HG03520 (cell line): Measurements from ENCODE around the gene GDPGP1.

Source experiments
- ATAC-seq: cut with Tn5 transposase; IDR thresholded peaks from one replicate; pipeline ENCODE4 v1.9.1; 2021; ENCODE audit warnings: mild to moderate bottlenecking, moderate library complexity; ENCODE audit not compliant: unreplicated experiment

GDPGP1 gene

DNA sequence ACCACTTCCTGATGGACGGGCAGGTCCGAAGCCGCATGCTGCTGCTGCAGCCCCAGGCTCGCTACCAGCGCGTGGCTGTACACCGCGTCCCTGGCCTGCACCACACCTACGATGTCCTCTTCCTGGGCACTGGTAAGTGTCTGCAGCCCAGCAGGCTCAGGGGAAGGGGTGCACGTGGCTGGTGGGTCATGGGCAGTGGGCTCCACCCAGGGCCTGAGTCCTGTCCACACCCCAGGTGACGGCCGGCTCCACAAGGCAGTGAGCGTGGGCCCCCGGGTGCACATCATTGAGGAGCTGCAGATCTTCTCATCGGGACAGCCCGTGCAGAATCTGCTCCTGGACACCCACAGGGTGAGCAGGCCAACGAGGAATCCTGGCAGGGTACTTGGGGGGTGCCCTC lies 9.0 kb upstream of the GDPGP1 start:
- ATAC-seq, result no peak

DNA sequence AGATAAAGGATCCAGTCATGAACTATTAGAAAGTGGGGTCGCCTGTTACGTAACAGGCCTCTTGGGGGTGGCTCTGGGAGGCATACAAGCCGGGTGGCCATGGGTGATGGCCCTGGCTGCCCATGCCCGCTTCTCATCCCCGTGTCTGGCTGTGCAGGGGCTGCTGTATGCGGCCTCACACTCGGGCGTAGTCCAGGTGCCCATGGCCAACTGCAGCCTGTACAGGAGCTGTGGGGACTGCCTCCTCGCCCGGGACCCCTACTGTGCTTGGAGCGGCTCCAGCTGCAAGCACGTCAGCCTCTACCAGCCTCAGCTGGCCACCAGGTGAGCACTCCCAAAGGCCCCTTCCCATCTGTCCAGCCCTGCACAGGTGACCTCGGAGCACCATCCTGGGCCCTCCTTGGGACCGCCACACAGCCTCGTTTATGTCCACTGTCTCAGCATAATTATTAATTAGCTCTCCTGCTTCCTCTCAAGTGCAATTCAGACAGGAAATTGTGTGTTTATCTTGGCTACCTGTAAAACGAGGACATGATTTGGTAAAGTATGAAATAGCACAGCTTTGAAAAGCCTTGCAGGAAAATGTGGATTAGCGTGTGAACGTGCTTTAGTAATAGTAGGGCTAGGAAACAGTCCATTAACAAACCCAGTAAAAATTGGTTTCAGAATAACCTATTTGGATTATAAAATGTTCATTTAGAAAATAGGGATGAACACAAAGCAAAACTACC lies 8.3 kb upstream of the GDPGP1 start:
- ATAC-seq, result no peak

DNA sequence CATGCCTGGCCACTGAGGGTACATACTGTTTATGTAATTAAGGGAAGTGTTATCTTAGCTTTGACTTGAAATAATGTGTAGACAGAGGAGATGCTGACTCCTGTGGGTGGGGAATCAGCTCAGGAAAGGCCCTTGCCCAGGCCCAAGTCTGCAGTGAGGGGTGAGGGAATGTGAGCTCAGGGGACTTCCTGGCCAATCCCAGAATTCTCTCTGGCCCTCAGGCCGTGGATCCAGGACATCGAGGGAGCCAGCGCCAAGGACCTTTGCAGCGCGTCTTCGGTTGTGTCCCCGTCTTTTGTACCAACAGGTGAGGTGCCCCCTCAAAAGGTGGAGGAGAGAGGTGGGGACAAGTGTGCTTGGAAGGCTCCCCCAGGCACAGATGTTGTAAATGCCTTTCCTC lies 6.7 kb upstream of the GDPGP1 start:
- no peak for ATAC-seq

DNA sequence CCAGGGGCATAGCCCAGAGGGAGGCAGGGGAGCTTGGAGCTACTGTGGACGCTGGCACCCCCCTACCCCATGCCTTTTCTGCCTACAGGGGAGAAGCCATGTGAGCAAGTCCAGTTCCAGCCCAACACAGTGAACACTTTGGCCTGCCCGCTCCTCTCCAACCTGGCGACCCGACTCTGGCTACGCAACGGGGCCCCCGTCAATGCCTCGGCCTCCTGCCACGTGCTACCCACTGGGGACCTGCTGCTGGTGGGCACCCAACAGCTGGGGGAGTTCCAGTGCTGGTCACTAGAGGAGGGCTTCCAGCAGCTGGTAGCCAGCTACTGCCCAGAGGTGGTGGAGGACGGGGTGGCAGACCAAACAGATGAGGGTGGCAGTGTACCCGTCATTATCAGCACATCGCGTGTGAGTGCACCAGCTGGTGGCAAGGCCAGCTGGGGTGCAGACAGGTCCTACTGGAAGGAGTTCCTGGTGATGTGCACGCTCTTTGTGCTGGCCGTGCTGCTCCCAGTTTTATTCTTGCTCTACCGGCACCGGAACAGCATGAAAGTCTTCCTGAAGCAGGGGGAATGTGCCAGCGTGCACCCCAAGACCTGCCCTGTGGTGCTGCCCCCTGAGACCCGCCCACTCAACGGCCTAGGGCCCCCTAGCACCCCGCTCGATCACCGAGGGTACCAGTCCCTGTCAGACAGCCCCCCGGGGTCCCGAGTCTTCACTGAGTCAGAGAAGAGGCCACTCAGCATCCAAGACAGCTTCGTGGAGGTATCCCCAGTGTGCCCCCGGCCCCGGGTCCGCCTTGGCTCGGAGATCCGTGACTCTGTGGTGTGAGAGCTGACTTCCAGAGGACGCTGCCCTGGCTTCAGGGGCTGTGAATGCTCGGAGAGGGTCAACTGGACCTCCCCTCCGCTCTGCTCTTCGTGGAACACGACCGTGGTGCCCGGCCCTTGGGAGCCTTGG lies 5.9 kb upstream of the GDPGP1 start:
- ATAC-seq, result no peak

DNA sequence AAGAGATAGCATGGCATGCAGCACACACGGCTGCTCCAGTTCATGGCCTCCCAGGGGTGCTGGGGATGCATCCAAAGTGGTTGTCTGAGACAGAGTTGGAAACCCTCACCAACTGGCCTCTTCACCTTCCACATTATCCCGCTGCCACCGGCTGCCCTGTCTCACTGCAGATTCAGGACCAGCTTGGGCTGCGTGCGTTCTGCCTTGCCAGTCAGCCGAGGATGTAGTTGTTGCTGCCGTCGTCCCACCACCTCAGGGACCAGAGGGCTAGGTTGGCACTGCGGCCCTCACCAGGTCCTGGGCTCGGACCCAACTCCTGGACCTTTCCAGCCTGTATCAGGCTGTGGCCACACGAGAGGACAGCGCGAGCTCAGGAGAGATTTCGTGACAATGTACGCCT lies 5.0 kb upstream of the GDPGP1 start:
- no peak for ATAC-seq

DNA sequence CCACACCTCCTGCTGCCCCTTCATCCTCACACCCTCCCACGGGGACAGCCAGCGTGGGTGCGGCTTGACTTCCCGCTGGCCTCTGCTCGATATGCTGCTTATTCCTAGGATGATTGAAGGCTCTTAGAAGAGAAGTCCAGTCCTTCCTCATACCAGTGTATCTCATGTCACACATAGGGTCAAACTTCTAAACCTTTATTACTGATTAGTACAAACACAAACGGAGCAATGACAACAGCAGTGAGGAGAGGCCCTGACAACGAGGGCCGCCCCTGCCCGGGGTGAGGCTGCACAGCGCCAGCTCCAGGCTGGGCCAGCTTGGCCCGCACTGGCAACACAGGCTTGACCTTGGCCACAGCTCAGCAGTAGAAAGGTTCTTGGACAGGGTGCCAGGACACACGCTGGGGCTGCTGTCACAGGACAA lies 3.9 kb upstream of the GDPGP1 start:
- no peak for ATAC-seq

DNA sequence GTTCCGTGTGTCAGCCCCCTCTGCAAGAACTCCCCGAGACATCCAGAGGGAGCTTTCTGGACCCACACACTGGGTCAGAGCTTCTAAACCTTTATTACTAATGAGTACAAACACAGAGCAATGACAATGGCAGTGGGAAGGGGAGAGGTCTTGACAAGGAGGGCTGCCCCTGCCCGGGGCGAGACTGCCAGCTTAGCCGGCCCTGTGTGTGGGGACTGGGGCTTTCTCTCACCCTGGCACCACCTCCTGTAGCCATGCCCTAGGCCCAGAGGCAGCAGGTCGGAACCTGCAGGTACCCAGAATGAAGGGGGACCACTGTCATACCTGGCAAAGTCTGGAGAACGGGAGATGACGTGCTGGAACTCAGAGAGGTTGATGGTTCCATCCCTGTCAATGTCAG lies 3.4 kb upstream of the GDPGP1 start:
- ATAC-seq, result no peak

DNA sequence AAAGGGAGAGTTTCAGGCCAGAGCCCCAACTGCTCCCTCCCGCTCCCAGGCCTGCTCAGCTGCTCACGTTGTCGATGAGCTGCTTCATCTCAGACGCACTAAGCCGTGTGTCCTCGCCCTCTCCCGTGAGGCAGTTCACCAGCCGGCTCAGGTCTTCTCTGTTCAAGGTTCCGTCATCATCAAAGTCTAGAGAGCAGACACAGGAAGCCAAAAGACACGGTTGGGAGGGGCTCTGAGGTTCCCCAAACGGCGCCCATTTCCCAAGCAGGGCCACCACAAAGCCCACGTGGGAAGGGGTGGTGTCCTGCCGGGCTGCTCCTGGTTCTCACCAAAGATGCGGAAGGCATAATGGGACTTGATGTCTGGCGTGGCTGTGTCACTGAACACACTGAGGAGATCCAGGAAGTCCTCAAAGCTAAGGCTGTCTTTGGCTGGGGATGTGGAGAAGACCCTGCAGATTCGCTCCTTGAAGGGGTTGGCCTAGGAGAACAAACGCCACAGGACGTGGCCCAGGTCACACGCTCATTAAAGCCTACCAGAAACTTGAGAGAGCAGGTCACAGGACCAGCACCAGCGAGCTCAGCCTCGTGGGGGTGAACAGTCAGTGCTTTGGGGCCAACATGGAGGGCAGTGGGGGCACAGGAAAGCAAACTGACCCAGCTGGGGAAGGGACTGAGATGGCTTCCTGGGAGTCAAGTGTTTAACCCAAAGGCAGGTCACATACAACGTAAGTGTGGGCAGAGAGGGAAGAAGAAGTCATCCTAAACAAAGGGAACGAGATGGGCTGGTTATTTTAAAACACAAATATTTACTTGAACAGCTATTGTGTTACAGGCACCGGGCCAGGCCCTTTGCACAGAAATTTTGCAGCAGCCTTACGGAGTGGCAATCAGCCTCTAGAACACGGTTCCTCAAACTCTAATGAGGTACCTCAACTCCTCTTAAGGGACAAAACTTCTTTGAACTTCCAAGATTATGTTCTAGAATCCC lies 2.7 kb upstream of the GDPGP1 start:
- no peak for ATAC-seq

DNA sequence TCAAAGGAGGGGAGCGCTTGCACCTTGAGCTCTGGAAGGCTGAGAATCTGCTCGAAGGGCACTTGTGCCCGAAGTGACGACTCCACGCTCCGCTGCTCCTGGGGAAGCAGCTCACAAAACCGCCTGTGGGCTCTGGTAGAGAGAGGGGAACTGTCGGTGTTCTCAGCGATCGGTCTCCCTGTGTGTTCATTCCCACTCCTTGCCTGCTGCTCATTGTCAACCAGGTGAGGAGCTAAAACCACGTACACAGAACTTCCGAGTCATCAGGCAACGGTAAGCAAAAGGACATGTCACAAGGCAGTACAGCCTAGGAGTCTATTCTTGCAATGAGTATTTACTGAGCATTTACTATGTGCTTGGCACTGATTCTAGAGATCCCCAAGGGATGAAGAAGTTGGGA lies 1.8 kb upstream of the GDPGP1 start:
- no peak for ATAC-seq

DNA sequence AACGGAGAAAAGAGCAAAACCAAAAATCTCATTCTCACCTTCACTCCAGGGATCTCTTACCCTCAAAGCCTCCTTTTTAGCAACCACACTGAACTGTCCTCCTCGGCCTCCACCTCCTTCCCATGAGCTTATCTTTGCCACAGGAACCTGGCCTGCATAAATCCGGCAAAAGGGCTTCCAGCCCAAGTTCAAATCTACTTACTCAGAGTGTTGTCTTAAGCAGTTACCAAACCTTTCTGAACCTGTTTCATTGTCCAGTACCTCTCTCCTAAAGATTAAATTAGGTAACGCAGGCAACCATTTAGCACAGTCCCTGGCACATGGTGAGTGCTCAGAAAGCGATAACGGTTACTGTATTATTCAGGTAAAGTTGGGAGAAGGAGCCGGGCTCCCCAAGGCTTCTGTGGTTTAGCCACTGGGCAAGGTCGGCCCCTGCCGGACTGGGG lies 1.0 kb upstream of the GDPGP1 start:
- no peak for ATAC-seq

DNA sequence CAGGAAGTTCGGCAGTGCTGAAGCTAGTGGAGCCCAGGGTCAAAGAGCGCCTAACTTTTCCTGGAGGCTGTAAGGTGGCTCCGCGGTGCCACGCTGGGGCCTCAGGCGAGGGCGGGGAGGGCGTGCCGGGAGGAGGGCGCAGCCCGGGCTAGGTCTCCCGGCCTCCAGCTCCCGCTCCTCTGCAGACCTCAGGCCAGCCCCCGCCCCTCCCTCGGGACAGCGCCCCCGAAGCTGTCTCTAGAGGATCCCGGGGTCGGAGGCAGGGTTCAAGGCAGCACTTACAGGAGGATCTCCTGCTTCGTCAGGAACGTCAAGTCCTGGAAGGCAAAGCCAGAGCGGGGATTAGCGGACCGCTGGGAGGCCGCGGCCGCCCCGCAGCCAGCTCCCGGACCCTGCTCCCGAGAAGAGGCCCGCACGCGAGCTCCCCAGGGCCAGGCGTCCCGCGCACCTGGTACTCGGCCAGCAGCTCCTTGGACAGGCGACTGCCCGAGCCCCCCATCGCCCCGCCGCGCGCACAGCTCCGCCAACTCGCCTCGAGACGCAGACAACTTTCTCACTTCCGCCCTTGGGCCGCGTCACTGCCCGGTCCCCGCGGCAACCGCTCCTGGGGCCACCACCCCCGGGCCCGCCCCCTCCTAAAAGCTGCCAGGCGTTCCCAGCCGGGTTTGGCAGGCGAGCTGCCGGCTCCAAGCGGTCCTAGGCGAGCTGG lies 468 bp upstream of the GDPGP1 start, which contains the start of gene CIB1:
TSS of gene CIB1 (minus strand) at position 555 of the 709 bp plus-strand sequence. CDS start at position 499, 56 bp downstream.
- peak; percentile 83 for ATAC-seq

DNA sequence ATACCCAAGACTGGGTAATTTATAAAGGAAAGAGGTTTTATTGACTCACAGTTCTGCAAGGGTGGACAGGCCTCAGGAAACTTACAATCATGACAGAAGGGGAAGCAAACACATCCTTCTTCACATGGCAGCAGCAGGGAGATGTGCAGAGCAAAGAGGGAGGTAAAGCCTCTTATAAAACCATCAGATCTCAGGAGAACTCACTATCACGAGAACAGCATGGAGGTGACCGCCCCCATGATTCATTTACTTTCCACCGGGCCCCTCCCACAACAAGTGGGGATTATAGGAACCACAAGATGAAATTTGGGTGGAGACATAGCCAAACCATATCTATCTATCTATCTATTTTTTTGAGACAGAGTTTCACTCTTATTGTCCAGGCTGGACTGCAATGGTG lies 5.4 kb downstream of the GDPGP1 start:
- ATAC-seq, result no peak

DNA sequence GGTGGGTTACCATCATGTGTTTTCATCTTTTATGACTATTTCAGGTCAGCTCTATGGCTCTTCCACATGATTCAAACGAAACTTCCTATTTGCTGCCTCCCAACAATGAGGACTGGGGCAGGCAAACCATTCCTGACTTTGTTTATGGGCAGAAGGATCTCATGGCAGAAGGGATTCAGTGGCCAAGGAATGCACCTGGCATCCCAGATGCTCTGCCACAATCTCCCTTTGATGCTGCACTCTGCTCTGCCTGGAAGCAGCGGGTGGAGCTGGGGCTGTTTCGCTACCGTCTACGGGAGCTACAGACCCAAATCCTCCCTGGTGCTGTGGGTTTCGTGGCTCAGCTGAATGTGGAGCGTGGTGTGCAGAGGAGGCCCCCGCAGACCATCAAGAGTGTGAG lies 6.8 kb downstream of the GDPGP1 start:
- ATAC-seq, result no peak

DNA sequence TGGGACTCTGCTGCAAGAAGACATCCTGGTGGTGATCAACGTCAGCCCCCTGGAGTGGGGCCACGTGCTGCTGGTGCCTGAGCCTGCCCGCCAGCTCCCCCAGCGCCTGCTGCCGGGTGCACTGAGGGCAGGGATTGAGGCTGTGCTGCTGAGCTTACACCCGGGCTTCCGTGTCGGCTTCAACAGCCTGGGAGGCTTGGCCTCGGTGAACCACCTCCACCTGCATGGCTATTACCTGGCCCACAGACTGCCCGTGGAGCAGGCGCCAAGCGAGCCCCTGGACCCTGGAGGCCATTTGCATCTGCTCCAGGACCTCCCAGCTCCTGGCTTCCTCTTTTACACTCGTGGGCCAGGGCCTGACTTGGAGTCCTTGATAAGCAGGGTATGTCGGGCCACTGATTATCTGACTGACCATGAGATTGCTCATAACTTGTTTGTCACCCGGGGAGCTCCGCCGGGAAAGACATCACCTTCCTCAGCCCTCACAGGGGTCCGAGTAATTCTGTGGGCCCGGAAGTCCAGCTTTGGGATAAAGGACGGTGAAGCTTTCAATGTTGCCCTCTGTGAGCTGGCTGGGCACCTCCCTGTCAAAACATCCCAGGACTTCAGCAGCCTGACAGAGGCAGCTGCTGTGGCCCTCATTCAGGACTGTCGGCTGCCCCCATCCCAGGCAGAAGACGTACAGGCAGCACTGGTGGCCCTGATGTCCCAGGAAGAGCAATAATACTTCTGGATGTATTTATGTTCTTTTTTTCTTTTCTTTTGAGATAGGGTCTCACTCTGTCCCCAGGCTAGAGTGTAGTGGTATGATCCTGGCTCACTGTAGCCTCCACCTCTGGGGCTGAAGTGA lies 7.6 kb downstream of the GDPGP1 start:
- ATAC-seq, result no peak

DNA sequence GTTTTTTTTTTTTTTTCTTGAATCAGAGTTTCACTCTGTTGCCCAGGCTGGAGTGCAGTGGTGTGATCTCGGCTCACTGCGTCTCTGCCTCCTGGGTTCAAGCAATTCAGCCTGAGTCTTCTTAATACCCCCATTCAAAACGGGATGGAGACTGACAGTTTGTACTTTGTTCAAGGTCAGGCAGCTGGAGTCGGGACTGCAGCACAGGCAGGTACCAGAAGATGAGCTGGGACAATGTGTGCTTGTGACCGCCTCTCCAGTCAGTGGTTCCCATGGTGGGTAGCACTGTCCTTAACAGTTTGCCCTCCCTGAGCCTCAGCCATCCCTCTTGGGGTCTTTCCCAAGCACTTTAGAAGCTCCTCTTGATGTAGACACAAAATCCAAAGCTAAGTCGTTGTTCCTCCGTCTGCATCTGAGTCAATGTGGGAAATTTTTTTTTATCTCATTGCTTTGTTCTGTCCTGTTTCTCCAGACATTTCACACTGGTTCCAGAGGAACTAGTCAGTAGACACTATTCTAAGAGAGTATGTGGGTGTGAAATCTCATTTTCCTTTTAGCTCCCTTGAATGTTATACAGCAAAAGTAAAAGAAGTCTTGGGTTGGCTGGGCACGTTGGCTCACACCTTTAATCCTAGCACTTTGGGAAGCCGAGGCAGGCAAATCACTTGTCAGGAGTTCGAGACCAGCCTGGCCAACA lies 10.1 kb downstream of the GDPGP1 start:
- ATAC-seq, result no peak

DNA sequence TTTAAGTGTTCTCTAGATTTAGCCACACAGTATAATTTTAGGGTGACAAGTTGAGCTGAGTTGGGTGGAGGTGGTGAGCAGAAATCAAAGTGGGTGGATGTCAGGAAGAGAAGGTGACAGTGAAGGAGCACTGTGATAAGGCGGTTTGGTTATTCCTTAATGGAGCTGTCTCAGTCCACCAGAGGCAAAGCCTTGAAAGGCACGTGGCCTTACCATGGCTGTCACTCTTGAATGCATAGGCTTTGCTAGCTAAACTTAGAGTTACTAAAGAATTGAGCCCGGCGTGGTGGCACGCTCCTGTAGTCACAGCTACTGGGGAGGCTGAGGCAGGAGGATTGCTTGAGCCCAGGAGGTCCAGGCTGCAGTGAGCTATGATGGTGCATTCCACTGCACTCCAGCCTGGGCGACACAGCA lies 14.8 kb downstream of the GDPGP1 start:
- ATAC-seq, result no peak

DNA sequence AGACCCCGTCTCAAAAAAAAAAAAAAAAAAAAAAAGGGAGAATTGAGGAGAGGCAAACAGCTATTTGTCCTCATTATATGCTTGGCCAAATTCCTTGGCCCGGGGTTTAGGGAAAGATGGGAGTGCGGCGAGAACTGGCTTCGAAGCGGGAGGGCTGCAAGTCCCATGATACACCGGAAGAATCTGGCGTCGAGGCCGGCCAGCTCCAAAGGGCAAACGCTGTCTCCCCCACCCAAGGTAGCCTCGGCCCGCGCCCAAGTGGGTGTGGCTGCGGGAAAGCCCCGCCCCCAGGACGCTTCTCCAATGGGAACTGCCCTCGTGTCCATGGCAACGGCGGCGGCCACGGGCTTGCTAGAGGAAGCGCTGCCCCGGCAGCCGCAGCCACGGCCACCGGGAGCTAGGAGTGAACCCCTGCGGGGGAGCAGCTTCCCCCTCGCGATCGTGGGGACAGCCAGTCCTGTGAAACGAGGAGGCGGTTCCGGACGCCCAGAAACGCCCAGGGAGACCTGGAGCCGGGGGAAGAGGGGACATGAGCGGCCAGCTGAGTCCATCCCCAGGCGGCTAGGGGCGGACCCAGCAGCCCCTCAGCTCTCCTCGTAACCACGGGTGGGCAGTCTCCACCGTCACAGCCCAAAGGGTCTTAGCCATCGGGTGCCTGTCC lies 15.3 kb downstream of the GDPGP1 start, which contains the start of gene TTLL13:
TSS of gene TTLL13 (plus strand) at position 354 of the 661 bp plus-strand sequence. CDS start 1,075 bp downstream, outside the sequence.
- no peak for ATAC-seq

DNA sequence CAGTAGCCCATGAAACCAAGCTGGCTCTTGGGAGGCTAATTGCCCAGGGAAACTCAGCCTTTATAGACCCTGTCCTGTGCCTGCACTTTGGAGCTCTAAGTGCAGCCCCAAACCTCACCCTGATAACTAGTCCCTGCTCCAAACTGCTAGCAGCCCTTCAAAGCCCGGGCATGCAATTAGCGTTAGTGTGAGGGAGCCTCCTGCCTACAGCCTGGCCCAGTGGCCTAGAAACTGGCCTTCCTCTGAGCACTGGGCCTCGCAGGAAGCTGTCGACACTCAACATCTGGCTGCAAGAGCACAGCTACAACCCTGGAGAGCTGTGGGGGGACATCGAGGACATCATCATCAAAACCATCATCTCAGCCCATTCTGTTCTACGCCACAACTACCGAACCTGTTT lies 23.8 kb downstream of the GDPGP1 start:
- ATAC-seq, result no peak
